Activated CD8-positive, alpha-beta memory T cell treated with anti-CD3 and anti-CD28 coated beads, Interleukin-2, amount 50 U/mL, for 24 hours (primary cell): Measurements from ENCODE around the gene TLE4.

Source experiments
- DNase-seq: peaks from one replicate; pipeline ENCODE4 v3.0.0-alpha.2; 2020; ENCODE audit errors: extremely low read depth

Gene TLE4

DNA sequence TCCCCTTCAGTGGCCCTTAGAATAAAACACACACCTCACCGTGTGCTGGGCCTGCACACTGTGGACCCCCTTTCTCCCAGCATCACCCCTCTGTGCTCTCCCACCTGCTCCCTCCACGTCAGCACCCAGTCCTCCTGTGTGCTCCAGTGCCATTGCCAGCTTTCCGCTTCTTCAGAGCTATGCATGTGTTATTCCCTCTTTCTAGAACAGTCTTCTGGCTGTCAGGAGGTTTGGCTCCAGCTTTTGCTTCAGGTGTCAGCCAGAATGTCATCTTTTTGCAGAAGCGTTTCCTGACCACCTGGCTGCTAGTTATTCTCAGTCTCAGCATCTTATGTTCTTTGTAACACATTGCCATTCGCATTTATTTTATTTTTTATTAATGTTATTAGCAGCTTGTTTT is 119.7 kb downstream of the TLE4 start:
- no peak for DNase-seq

DNA sequence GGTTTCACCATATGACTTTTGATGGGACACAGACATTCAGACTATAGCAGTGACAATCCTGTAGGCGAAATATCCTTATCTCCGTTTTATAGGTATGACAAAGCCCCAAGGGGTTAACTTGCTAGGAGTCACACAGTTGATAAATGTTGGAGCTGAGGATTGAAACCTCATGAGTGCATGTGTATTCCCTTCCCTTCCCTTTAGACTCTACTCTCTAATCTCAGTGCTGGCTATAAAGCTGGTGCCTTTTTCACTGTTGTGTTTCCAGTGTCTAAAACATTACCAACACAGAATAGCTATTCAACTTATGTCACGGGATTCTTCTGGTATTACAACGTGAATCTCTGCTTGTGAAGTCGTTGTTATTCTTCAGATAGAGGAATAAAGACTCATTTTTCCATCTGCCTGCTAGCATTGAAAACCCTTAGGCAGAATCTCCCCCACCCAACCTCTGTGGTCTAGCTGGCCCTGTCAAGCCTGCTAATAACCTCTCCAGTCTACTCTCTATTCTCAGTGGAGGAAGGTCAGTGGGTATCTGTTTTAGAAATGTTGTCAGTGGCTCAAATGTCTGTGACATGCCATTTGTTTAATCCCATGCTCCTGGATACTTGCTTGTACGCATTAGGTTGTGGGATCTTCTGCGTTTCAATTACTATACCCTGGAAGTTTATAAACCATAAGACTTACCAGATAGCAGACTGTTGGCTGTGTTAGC is 121.2 kb downstream of the TLE4 start:
- no peak for DNase-seq

DNA sequence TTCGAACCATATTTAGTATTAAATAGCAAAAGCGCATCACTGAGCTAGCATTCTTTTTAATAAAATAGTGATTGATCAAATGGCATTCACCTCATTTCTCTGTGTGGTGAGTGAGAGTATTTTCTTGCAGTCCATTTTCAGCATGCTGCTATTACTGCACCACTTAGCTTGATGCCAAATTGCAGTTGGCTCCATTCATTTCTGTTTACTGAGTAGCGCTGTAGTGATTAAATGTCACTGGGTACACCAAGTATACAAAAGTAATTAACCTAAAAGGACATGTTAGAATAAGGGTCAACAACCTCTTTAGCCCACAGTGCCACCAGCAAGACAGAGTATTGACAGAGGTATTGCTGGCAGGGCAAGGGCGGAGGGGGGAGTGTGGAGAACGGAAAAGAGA is 122.0 kb downstream of the TLE4 start:
- DNase-seq, result no peak

DNA sequence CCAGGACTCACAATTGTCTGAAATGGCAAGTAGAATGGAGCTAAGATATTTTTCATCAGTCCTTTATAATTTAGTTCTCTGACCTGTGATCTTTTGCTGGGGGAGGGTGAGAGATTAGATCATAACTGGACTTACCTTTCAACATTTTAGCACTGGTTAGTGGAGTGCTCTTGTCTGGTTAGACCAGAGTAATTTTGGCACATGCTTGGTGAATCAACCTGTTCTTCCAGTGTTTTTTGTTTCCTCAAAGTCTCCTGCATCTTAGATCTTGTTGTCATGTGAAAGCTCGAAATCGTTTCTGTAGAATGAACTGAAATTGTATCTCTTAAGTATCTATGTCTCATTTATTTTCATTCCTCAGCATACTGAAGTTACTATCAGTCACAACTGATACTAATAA is 122.4 kb downstream of the TLE4 start:
- DNase-seq, result no peak

DNA sequence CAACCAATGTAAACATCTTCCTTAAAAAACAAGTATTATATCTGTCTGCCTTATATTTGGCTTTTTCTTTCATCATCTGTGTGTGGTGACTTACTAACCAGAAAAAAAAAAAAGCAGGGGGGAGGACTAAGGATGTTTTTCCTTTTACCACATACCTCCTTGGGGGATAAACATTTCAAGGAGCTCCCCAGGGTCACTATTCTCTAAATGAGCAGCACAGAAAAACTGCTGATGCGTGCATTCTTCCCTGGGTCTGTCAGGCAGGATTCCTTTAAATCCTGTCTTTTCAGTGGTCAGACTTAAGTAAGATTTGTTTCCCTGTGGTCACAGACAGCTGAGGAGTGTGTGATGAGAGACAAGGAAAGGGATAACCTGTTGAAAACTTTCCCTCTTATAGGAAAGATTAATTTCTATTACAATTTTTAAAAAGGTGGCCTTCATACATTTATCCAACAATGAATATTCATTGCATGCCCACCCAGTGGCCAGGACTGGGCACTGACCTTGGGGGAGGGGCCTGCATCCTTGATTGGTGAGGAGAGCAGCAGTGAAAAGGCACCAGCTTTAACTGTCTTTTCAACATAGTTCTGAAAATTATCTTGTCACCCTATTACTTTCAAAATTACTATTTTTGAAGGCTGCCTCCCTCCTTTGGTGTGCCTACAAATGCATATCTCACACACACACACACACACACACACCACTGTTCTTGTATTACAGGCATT is 123.1 kb downstream of the TLE4 start:
- DNase-seq, result no peak

DNA sequence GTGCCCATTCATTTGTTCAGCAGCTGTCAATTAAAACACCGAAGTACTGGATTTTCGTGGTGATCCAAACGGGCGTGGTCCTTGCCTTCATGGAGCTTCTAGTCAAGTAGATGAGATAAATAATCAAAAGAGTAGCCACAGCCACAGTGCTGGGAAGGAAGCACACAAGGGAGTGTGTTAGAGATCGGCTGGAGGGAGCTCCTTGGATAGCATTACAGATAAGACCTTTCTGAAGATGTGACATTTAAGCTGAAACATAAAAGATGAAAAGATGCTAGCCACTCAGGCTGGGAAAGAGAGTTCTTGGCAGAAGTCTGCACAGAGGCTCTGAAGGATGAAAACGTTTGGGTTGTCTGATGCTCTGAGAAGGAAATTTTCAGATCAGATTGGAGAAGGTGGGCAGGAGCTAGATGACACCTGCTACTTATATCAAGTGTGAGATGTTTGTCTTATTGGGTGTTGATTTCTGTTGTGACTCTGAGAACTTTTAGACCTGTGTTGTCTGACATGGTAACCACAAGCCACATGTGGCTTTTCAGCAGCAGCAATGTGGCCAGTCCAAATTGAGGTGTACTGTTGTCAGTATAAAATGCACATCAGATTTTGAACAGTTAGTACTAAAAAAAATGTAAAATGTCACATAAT is 123.9 kb downstream of the TLE4 start:
- no peak for DNase-seq

DNA sequence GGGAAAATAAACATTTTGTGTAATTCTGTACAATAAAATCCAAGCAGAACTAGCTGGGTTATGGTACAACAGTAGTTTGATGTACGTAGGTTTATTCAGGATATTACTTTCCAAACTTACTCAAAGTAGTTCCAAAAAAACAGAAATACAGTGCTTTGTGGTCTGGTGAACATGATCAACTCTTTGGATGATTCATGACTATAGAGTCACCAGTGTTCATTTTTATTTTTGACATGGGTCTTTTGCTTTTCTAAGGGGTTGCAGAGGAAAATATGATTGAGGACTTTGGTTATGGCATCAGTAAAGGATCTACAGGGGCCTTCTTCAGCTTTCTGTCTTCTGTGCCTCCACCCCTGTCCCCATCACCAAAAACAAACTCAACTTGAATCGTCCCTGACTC is 127.2 kb downstream of the TLE4 start:
- DNase-seq, result no peak

DNA sequence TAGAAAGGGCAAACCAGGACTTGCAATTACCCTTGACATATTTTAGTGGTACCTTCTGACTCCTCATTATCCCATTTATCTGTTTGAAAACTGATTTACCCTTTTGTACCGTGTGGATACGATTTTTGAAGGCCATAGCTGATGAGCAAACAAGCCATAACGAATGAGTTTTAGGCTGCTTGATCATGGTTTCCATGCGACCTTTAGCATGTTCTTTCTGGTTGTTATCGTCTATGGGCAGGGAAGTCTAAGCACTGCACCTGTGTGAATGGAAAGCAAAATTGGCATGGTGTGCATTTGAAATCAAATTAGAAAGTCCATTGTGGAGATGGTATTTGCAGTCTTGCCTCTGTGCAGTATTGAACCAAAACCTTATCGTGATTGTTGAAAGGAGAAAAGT is 127.7 kb downstream of the TLE4 start:
- no peak for DNase-seq

DNA sequence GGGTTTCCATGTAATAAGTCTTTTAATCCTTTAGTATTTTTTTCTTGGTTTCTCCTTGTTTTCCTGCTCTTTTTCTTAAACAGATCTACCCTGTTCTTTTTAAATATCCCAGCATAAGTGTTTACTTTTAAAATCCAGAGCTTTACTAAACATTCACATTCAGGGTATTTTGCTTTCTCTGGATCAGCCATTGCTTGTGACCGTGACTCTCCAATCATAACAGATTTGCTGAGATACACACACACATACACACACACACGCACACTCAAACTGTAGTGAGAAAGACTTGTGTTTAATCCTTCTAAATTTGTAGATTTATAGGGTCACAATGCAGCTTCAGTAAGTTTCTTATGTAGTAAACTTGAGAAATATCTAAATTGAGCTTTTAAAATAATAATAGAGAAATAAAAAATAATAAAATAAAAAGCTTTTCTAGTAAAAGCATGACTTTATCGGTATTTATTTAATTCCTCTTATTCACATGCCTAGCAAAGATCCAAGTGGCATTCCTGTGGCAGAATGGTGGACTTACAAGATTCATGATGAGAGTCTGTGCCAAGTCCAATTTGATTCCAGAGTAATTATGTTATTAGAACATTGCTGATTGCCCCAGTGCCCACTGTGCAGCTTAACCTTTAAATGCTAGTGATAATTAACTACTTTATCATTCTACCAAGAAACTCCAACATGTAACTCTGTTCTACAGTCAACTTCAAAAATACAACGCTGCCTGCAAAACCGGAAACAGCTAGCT is 129.0 kb downstream of the TLE4 start:
- no peak for DNase-seq

DNA sequence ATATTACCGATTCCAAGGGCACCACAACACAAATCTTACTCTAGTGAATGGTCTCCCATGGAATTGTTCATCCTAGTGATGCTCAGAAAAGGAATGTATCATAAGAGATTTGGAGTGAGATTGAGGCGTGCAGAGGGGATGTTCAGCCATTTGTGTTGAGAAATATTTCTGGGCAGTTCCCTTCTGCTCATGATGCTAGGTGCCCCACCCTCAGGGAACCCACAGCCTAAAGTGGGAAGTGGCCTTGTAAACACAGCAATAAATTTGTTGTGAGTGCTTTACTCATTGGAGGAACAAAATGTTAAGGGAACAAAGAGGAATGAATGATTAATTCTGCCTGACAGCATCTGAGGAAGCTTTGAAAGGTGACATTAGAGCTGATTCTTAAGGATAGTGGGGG is 129.9 kb downstream of the TLE4 start:
- no peak for DNase-seq

DNA sequence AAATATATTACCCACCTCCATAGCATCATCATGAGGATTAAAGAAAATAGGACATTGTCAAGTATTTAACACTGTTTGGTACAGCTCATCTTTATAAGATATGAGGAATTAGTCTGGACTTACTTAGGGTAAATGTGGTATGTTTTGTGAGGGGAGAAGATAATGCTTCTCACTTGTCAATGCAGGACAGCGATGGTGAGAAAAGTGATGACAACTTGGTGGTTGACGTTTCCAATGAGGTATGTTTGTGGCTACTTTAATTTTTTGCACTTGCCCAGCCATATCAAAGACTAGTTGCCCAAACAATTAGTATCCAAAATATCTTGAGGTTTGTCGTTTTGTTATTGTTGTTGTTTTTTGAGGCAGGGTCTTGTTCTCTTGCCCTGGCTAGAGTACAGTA is 133.9 kb downstream of the TLE4 start:
- DNase-seq, result no peak

DNA sequence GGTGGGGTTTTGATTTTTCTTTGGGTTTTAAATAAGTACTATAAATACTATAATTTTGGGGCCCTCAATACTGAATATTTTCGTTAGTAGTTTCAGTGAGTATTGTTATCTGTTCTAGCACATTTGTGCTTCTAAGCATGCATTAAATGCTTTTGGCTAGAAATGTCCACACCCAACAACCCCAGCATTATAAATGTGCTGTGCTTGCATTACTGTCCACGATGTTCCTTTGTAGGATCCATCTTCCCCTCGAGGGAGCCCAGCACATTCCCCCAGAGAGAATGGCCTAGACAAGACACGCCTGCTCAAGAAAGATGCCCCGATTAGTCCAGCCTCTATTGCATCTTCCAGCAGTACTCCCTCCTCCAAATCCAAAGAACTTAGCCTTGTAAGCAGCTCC is 134.7 kb downstream of the TLE4 start:
- DNase-seq, result no peak

DNA sequence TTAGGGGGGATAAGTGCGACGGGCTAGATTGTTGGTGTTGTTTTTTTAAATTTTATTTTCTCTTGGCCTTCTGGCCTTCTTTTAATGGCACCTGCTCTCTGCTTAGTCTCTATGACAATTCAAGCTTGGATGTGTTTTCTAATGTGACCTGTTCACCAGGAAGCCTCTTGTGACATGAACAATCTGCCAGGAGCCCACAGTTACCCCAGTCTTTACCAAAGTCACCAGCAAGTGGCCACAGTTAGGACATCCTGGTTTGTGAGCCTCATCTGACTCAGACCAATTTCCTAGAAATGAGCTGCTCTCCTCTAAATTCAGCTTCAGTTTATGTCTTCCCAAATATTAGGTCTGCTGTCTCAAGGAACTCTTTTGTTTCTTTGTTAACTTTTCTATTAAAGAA is 135.8 kb downstream of the TLE4 start:
- no peak for DNase-seq

DNA sequence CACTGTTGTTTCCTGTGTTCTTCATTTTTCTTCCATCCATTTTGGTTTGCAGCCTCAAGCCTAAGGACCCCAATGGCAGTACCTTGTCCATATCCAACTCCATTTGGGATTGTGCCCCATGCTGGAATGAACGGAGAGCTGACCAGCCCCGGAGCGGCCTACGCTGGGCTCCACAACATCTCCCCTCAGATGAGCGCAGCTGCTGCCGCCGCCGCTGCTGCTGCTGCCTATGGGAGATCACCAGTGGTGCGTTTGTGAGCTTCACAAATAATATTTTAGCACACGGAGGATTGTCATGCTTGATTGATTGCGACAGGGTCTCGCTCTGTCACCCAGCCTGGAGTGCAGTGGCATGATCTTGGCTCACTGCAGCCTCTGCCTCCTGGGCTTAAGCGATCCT is 136.8 kb downstream of the TLE4 start:
- no peak for DNase-seq

DNA sequence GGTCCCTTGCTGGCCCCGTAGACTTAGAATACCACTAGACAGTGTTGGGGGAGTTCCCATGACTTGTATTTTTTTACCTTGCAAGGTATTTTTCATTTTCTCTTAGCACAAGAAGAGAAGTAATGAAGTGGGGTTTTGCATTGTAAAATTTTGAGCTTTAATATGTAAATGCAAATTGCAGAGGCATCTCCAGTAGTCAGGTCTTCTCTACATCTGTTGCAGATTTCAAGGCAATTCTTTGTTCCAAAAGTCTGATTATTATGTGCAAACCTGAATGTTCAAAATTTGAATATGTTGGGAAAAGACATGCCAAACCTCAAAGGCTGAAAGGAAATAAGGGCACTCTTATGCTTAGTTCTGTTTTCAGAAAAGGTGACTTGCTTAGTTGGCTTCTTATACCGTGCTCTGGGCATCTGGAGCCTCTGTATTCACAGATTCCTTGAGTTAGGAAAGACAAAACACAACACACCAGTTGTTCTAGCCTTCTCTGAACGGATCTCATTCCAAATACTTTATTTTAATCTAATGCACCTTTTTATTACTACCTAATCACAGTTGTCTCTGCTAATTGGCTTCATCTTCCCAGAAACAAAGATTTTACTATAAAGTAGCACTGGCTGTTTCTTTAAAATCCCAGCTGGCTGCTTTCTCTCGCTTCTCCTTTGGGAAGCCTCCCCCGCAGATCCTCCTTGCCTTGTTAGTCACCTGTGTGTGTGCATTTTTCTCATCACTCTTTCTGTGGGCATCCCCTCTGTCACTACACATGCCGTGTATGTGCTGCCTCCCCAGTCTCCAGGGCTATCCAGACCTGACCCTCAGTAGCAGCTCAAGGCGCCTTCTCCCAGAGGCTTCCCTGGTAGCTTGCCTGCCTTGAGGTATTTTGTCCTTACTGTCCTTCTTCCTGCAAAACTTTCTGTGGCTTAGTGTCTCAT is 138.2 kb downstream of the TLE4 start:
- no peak for DNase-seq

DNA sequence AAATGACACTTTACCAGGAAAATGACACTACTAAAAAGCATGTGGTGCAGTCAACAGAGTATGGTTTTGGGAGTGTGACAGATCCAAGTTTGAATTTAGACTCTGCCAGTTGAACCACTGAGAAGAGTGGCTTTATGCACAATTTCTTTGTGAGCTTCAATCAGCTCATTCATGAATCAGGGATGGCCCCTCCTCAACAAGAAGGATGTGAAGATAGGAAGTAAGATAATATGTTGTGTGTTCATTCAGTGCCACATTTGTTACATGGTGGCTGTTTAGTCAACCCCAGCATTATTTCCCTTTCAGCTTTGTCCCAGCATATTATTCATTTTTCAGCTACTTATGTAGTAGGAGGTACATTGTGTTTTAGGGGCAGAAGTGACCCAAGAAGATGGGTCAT is 140.1 kb downstream of the TLE4 start:
- DNase-seq, result no peak

DNA sequence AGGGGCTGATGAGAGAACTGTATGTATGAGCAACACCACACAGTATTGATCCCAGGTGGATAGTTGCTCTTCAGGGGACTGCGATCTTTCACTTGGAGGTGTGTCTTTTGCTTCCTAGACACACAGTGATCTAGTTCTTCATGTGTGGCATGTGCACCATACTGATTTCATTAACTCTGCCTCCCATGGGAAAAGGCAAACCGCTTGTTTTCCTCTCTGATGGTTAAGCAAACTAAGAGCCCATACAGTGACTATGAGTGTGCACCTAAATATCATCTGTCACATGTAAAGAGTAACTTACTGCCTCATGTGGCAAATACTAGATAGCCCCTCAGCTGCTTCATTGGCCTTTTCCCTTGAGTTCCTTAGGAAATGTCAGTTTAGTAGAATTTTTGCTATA is 147.3 kb downstream of the TLE4 start:
- no peak for DNase-seq

DNA sequence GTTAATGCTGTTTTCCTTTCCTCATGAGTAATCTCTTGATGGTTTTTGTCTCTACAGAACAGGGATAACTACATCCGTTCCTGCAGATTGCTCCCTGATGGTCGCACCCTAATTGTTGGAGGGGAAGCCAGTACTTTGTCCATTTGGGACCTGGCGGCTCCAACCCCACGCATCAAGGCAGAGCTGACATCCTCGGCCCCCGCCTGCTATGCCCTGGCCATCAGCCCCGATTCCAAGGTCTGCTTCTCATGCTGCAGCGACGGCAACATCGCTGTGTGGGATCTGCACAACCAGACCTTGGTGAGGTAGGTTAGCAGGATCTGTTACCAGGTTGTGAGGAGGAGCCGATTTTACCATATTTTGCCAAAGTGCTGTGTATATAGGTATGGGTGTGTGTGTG is 148.2 kb downstream of the TLE4 start:
- DNase-seq, result no peak

DNA sequence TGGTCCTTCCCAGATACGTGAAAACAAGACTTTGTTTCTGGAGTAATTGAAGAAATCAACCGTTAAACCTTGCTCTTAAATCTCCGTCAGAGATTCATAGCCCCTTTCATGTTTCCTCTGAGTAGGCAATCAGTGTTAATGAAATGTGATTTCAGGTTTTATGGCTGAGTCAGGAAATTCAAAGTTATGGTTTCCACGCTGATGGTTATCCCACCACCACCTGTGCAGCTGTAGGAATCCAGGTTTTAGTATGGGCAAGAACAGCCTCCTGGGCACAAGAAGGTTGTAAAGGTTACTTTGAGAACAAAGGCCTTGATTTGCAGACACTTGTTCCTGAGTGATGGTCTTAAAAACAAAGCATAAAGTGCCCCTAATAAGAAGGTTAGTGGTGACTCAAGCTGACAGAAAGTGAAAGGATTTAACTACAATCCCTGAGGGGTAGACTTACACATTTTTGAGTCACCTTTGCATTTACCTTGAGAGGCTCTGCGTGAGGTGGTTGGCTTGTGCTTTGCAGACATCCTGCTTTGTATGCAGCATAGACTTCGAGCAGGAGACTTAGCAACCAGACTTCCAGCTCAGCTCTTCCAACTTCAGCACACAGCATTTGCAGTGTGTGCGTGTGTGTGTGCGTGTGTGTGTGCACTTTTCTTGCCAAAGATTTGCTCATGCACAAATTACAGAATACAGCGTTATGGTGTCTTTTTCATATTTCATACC is 159.6 kb downstream of the TLE4 start:
- DNase-seq, result no peak

DNA sequence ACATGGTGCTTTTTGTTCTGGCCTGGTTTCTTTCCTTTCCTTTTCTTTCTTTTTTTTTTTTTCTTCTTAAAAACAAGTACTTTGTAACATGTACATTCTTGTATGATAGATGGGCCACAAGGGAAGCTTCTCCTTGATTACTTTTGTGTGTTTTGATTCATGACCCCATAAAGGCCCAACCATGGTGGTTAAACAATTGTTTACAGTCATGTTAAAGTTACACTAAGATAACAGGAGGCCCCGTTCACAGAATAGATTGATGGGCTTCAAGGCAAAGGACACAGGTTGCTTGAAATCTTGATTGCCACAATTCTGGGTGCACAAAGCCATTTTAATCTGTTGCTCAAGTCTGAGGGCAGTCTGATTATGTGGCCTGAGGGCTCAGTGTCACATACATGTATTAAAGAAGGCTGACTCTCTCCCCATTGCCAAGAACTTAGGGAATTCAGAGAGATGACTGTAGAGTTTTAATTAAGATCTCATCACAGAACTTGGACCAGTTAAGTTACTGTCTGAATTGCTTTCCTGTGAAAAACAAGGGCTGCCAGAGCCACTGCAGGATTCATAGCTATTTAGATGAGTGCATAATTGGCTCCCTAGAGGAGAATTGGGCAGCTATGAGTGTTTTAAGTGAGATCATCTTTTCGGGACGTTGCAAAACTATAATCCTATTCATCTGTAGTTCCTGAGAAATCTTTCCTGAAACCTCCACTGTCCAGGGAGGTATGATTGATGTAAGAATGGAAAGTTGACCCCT is 163.4 kb downstream of the TLE4 start:
- no peak for DNase-seq
